Choroid plexus epithelial cell (primary cell): Measurements from ENCODE around the gene OR11G2.
"Not testable (repeated sequence)": the region's sequence is repeated elsewhere in the genome, so short reads cannot be mapped to it uniquely, and the experiment has no call there.

ENCODE experiments used
- DNase-seq: peaks from one replicate; pipeline ENCODE4 v3.0.0-alpha.2; 2010; ENCODE audit warnings: low read depth
- H3K4me3 ChIP-seq: 2 replicates; pipeline ENCODE4 v1.5.1; 2011; ENCODE audit warnings: low read depth, mild to moderate bottlenecking, control low read depth, low read length, moderate library complexity
- CTCF ChIP-seq: conservative IDR thresholded peaks from 2 replicates; pipeline ENCODE4 v1.5.1; 2011; ENCODE audit warnings: low read depth, mild to moderate bottlenecking, control low read depth, inconsistent platforms, low read length, moderate library complexity

Gene OR11G2

GRCh38 chr14:20190596-20190995 is at the start of gene OR11G2:
TSS of gene OR11G2 (plus strand) at chr14:20190896. CDS start at chr14:20197438, 6,542 bp downstream.
- no peak within 1 kb of the TSS for H3K4me3 ChIP-seq
- DNase-seq: no peak
- no peak for TF ChIP-seq CTCF

GRCh38 chr14:20143911-20144310 is 46.8 kb upstream of the OR11G2 start:
- no peak for TF ChIP-seq CTCF
- no peak overlapping the region for H3K4me3 ChIP-seq
- DNase-seq: no peak

GRCh38 chr14:20144820-20145219 is 45.9 kb upstream of the OR11G2 start:
- DNase-seq: no peak
- TF ChIP-seq CTCF: no peak
- no peak overlapping the region for H3K4me3 ChIP-seq

GRCh38 chr14:20164462-20164861 is 26.2 kb upstream of the OR11G2 start:
- no peak for DNase-seq
- TF ChIP-seq CTCF: no peak
- H3K4me3 ChIP-seq: no peak overlapping the region

- H3K4me3 ChIP-seq: no peak overlapping the region
- no peak for TF ChIP-seq CTCF
- DNase-seq: no peak
Observed at GRCh38 chr14:20167091-20167490, 23.6 kb upstream of the OR11G2 start.

- not testable (repeated sequence) for H3K4me3 ChIP-seq
- DNase-seq: peak; percentile 1
Observed at GRCh38 chr14:20169852-20170251, 20.8 kb upstream of the OR11G2 start.

- DNase-seq, H3K4me3 ChIP-seq: not testable (repeated sequence)
Observed at GRCh38 chr14:20174205-20174604, 16.5 kb upstream of the OR11G2 start.

- H3K4me3 ChIP-seq: no peak overlapping the region
- no peak for TF ChIP-seq CTCF
- no peak for DNase-seq
Observed at GRCh38 chr14:20176330-20176729, 14.4 kb upstream of the OR11G2 start.
